Naive thymus-derived CD4-positive, alpha-beta T cell (primary cell): ENCODE results near the gene NELFE. TPM values are rescaled to one million over a fixed set of nuclear protein-coding genes. Genes with fewer than 3 reads are reported as not detected.
"Not testable (repeated sequence)": the region's sequence is repeated elsewhere in the genome, so short reads cannot be mapped to it uniquely, and the experiment has no call there.

ENCODE experiments used
- ATAC-seq: fragments of 150-1000 bp; cut with Tn5 transposase; 2 replicates; pipeline ENCODE4 v1.10.0; 2021; ENCODE audit warnings: mild to moderate bottlenecking, moderate library complexity
- CTCF ChIA-PET: fragments of 350-600 bp; sonication (Branson Sonifier 250); formaldehyde crosslinking; loops from one replicate; lab custom pipeline; 2021; ENCODE audit warnings: antibody characterized with exemption; lab: Charles Lee
- POLR2A ChIA-PET: fragments of 350-600 bp; sonication (Branson Sonifier 250); formaldehyde crosslinking; loops from one replicate; lab custom pipeline; 2021; ENCODE audit warnings: antibody characterized with exemption, inconsistent platforms; lab: Charles Lee
- DNase-seq, 9 donors: peaks; one replicate each; pipeline versions ENCODE4 v3.0.0 to v3.0.0-alpha.2; 2020 to 2022; ENCODE audit warnings: mixed read lengths in 1 of 9
- H3K27ac ChIP-seq: one replicate; pipeline ENCODE4 v1.7.0; 2013; ENCODE audit warnings: mild to moderate bottlenecking, low read depth, low read length, moderate library complexity
- H3K27me3 ChIP-seq, 2 donors: one replicate each; pipeline ENCODE4 v1.7.0; 2013; ENCODE audit warnings: low read length in 2 of 2, mild to moderate bottlenecking in 2 of 2, moderate library complexity in 2 of 2; ENCODE audit not compliant: control insufficient read depth in 2 of 2, insufficient read depth in 2 of 2
- H3K36me3 ChIP-seq, 3 experiments: 1 replicate in 2 of 3; 2 replicates in 1 of 3; pipeline ENCODE4 v1.7.0; 2013; ENCODE audit warnings: low read length in 3 of 3, mild to moderate bottlenecking in 3 of 3, moderate library complexity in 1 of 3; ENCODE audit not compliant: insufficient read depth in 3 of 3, control insufficient read depth in 2 of 3
- H3K4me1 ChIP-seq, 2 donors: one replicate each; pipeline ENCODE4 v1.7.0; 2013; ENCODE audit warnings: low read length in 2 of 2, mild to moderate bottlenecking in 2 of 2, moderate library complexity in 1 of 2; ENCODE audit not compliant: control insufficient read depth in 2 of 2, insufficient read depth in 2 of 2
- H3K4me3 ChIP-seq: 2 replicates; pipeline ENCODE4 v1.7.0; 2013; ENCODE audit warnings: mild to moderate bottlenecking, low read length
- H3K9me3 ChIP-seq, 3 experiments: 1 replicate in 2 of 3; 2 replicates in 1 of 3; pipeline ENCODE4 v1.7.0; 2013; ENCODE audit warnings: low read length in 3 of 3; ENCODE audit not compliant: control insufficient read depth in 2 of 3
- H3K27ac Mint-ChIP-seq, 9 donors: one replicate each; pipeline ENCODE4 v1.8.0; 2020 to 2022; ENCODE audit warnings: mixed read lengths in 9 of 9, mild to moderate bottlenecking in 8 of 9, moderate library complexity in 5 of 9, inconsistent platforms in 2 of 9
- H3K27me3 Mint-ChIP-seq, 5 donors: one replicate each; pipeline ENCODE4 v1.8.0; 2021 to 2022; ENCODE audit warnings: mixed read lengths in 5 of 5, mild to moderate bottlenecking in 1 of 5
- H3K36me3 Mint-ChIP-seq, 5 donors: one replicate each; pipeline ENCODE4 v1.8.0; 2020 to 2022; ENCODE audit warnings: mixed read lengths in 5 of 5, mild to moderate bottlenecking in 3 of 5, inconsistent platforms in 1 of 5
- H3K4me1 Mint-ChIP-seq, 7 donors: one replicate each; pipeline ENCODE4 v1.8.0; 2020 to 2022; ENCODE audit warnings: mixed read lengths in 7 of 7, mild to moderate bottlenecking in 3 of 7, inconsistent platforms in 1 of 7
- H3K4me3 Mint-ChIP-seq, 10 donors: one replicate each; pipeline ENCODE4 v1.8.0; 2020 to 2022; ENCODE audit warnings: mild to moderate bottlenecking in 10 of 10, mixed read lengths in 10 of 10, moderate library complexity in 6 of 10, inconsistent platforms in 2 of 10
- H3K9me3 Mint-ChIP-seq, 11 donors: one replicate each; pipeline ENCODE4 v1.8.0; 2020 to 2022; ENCODE audit warnings: mixed read lengths in 11 of 11, mild to moderate bottlenecking in 4 of 11, inconsistent platforms in 1 of 11, moderate library complexity in 1 of 11
- intact Hi-C, 2 donors: fragments of 100-400 bp; cut with micrococcal nuclease; formaldehyde crosslinking; loops; one replicate each; pipeline ENCODE4 v1.15.1; 2023
- polyA plus RNA-seq, 2 donors: library from polyadenylated mRNA; unstranded; fragments of 300-500 nt; fragmentation: Illumina TruSeq; gene quantifications; one replicate each; pipeline ENCODE4 v1.2.3, GENCODE V29; 2021
- total RNA-seq, 6 experiments: library from RNA in 5 of 6; stranded (reverse) in 5 of 6; gene quantifications; 1 replicate in 5 of 6; 2 replicates in 1 of 6; pipeline ENCODE4 v1.2.3 and lab custom pipeline; 2021 to 2026

The NELFE gene, protein sequence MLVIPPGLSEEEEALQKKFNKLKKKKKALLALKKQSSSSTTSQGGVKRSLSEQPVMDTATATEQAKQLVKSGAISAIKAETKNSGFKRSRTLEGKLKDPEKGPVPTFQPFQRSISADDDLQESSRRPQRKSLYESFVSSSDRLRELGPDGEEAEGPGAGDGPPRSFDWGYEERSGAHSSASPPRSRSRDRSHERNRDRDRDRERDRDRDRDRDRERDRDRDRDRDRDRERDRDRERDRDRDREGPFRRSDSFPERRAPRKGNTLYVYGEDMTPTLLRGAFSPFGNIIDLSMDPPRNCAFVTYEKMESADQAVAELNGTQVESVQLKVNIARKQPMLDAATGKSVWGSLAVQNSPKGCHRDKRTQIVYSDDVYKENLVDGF
- total RNA-seq (10 to 100 TPM; 47.5 to 71.7 (median 59.1) TPM), polyA plus RNA-seq (10 to 100 TPM; 56.5 to 76.6 TPM), total RNA-seq (lab: John Stamatoyannopoulos, UW) (66.2 reads per million, percentile 77 among the genes with 10 or more reads in this experiment)

DNA sequence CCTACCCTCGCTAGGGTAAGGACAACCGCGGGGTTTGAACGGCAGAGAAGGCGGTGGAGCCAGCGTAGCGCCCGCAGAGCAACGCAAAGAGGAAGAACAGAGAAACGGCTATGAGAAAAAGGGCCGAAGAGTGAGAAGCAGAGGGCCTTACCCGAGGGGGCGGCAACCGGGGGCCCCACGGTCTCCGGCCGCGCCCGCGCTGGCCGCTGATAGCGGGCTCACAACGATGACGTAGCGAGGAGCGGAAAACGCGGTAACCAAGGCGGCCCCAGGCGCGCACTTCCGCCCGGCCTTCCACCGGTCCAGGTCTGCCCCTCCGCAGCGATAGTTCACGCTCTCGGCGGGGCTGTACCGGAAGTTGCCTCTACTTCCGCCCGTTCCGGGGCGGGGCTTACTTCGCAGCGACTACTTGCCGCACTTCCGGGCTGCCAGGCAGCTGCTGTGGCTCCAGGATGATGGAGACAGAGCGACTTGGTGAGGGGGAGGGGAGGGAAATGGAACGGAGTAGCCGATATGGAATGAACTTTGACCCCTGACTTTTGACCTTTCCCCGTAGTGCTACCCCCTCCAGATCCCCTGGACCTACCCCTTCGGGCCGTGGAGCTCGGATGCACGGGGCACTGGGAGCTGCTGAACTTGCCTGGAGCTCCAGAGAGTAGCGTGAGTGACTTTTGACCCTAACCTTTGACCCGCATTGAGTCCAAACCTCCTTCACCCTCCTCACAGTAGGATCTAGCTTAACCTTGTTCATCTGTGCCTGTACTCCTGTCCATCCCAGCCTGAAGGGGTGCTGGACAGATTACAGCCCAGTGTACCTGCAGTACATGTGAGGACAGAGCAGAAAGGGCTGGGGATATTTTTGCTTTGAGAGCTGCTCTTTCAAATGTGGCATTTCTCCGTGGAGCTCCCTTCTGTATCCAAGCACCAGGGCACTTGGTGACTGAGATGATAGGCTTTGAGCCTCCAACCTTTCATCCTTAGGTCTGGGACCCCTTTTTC, at the start of gene NELFE, which contains the start of gene SKIC2:
Gene NELFE (minus strand): TSS at position 231 of the 999 bp plus-strand sequence. CDS start 525 bp downstream, outside the sequence.
Gene SKIC2 (plus strand): TSS at position 435 of the 999 bp plus-strand sequence. CDS start 18 bp downstream, at position 453.
- intact Hi-C loops = loop anchor here (1.0 to 5.0 kb wide), 24 partner anchors 13 to 1898 kb away; partner anchors contain the start of genes AGPAT1 (in 2 of the 2), DXO (in 2 of the 2), PRRC2A (in 2 of the 2) and ATF6B (in 1 of the 2)
- POLR2A ChIA-PET = interaction anchor here (0.6 to 6.1 kb wide), 15 partner anchors 9 to 1225 kb away, joined by 3 to 108 read pairs (median 4); partner anchors contain the start of genes BAG6, DDX39B, DXO and EHMT2
- Histone ChIP-seq H3K4me3 (peak within 1 kb of the TSS; percentile 89), H3K36me3 (peaks cover 18 to 72% (median 30%) of the 10 kb centered on the region in 3 experiments), H3K27ac (peak within 1 kb of the TSS; percentile 99), H3K27me3 (no peaks in the 10 kb centered on the region), H3K4me1 (peaks cover 18 to 20% of the 10 kb centered on the region in 2 donors), H3K9me3 (no peaks in the 10 kb centered on the region)
- peak within 1 kb of the TSS; percentile 91 to 100 (median 97) for H3K4me3 Mint-ChIP-seq
- peaks cover 23 to 50% (median 39%) of the 10 kb centered on the region in 7 donors for H3K4me1 Mint-ChIP-seq
- no peaks in the 10 kb centered on the region for H3K27me3 Mint-ChIP-seq
- peaks cover 15 to 44% (median 19%) of the 10 kb centered on the region in 5 donors for H3K36me3 Mint-ChIP-seq
- CTCF ChIA-PET = interaction anchor here (1.0 to 1.4 kb wide), 3 partner anchors 9 to 62 kb away, joined by 3 to 10 read pairs (median 3); partner anchors contain the start of gene EHMT2
- peak within 1 kb of the TSS; percentile 91 to 99 (median 97) for H3K27ac Mint-ChIP-seq
- ATAC-seq (peak; percentile 98), DNase-seq (peak; percentile 94 to 99 (median 98))
- H3K9me3 Mint-ChIP-seq = no peaks in the 10 kb centered on the region

DNA sequence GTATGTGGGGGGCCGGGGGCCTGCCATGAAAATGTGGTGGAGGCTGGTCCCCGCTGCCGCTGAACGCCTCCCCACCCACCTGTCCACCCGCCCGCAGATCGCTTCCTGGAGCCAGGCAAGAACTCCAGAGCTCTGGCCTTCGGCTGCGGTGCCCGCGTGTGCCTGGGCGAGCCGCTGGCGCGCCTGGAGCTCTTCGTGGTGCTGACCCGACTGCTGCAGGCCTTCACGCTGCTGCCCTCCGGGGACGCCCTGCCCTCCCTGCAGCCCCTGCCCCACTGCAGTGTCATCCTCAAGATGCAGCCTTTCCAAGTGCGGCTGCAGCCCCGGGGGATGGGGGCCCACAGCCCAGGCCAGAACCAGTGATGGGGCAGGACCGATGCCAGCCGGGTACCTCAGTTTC, 49.3 kb upstream of the NELFE start:
- CTCF ChIA-PET, H3K9me3 Mint-ChIP-seq, ATAC-seq, H3K36me3 ChIP-seq, intact Hi-C loops, H3K27ac ChIP-seq, H3K27me3 ChIP-seq, H3K9me3 ChIP-seq, H3K4me3 Mint-ChIP-seq, H3K27me3 Mint-ChIP-seq, H3K4me1 ChIP-seq, DNase-seq, H3K4me3 ChIP-seq, H3K36me3 Mint-ChIP-seq, H3K27ac Mint-ChIP-seq, POLR2A ChIA-PET: not testable (repeated sequence)
- H3K4me1 Mint-ChIP-seq = peaks cover 0 to 11% (median 9%) of the 10 kb centered on the region in 7 donors

DNA sequence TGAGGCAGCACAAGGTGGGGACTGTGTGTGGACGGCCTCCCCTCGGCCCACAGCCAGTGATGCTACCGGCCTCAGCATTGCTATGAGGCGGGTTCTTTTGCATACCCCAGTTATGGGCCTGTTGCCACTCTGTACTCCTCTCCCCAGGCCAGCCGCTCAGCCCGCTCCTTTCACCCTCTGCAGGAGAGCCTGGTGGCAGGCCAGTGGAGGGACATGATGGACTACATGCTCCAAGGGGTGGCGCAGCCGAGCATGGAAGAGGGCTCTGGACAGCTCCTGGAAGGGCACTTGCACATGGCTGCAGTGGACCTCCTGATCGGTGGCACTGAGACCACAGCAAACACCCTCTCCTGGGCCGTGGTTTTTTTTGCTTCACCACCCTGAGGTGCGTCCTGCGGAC, 48.3 kb upstream of the NELFE start:
- POLR2A ChIA-PET, H3K27me3 ChIP-seq, H3K4me3 Mint-ChIP-seq: not testable (repeated sequence)

DNA sequence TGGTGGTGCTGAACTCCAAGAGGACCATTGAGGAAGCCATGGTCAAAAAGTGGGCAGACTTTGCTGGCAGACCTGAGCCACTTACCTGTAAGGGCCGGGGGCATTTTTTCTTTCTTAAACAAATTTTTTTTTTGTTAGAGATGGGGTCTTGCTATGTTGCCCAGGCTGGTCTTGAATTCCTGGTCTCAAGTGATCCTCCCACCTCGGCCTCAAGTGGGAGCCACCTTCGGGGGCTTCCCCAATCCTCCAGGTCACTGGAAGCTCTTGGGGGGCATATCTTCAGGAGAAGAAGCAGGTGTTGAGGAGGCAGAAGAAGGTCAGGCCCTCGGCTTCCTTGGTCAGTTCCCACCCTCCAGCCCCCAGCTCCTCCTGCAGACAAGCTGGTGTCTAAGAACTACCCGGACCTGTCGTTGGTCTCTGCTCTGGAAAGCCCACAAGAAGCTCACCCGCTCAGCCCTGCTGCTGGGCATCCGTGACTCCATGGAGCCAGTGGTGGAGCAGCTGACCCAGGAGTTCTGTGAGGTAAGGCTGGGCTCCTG, 47.3 kb upstream of the NELFE start:
- peaks cover 0 to 11% (median 9%) of the 10 kb centered on the region in 7 donors for H3K4me1 Mint-ChIP-seq
- H3K9me3 Mint-ChIP-seq, H3K27ac ChIP-seq, CTCF ChIA-PET, H3K9me3 ChIP-seq, H3K27ac Mint-ChIP-seq, H3K27me3 Mint-ChIP-seq, H3K4me1 ChIP-seq, H3K4me3 ChIP-seq, ATAC-seq, intact Hi-C loops, H3K36me3 ChIP-seq, H3K36me3 Mint-ChIP-seq, POLR2A ChIA-PET, H3K4me3 Mint-ChIP-seq, H3K27me3 ChIP-seq: not testable (repeated sequence)
- peak in 1 of 9 donors; percentile 7 for DNase-seq

More for the DNA sequence above, 48.3 kb upstream of the NELFE start:
- H3K36me3 Mint-ChIP-seq, H3K27ac ChIP-seq, H3K9me3 ChIP-seq, DNase-seq, H3K36me3 ChIP-seq, H3K27ac Mint-ChIP-seq, CTCF ChIA-PET, H3K4me3 ChIP-seq, H3K4me1 ChIP-seq, H3K9me3 Mint-ChIP-seq, H3K27me3 Mint-ChIP-seq, ATAC-seq, intact Hi-C loops: not testable (repeated sequence)
- peaks cover 0 to 11% (median 9%) of the 10 kb centered on the region in 7 donors for H3K4me1 Mint-ChIP-seq

DNA sequence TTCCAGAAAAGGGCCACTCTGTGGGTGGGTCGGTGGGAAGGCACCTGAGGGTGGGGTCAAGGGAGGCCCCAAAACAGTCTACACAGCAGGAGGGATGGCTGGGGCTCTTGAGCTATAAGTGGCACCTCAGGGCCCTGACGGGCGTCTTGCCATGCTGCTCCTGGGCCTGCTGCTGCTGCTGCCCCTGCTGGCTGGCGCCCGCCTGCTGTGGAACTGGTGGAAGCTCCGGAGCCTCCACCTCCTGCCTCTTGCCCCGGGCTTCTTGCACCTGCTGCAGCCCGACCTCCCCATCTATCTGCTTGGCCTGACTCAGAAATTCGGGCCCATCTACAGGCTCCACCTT, 46.7 kb upstream of the NELFE start:
- H3K27me3 ChIP-seq, H3K27me3 Mint-ChIP-seq, ATAC-seq, H3K27ac ChIP-seq, H3K36me3 Mint-ChIP-seq, H3K4me3 ChIP-seq, CTCF ChIA-PET, intact Hi-C loops, H3K9me3 Mint-ChIP-seq, H3K4me1 ChIP-seq, H3K36me3 ChIP-seq, POLR2A ChIA-PET, H3K9me3 ChIP-seq: not testable (repeated sequence)
- peak overlapping the region in 1 of 10 donors; percentile 52 for H3K4me3 Mint-ChIP-seq
- H3K4me1 Mint-ChIP-seq = peaks cover 0 to 11% (median 9%) of the 10 kb centered on the region in 7 donors
- peak in 1 of 9 donors; percentile 6 for DNase-seq
- H3K27ac Mint-ChIP-seq = peak overlapping the region in 4 of 9 donors; percentile 61 to 90 (median 82)
